Astrocyte of the spinal cord (primary cell): ENCODE results near the gene SEPTIN10.

Source experiments
- DNase-seq: peaks from one replicate; pipeline ENCODE4 v3.0.0; 2011; ENCODE audit warnings: low read depth, low spot score
- H3K4me3 ChIP-seq: 2 replicates; pipeline ENCODE4 v1.5.1; 2011; ENCODE audit warnings: low read depth, mild to moderate bottlenecking, low read length, moderate library complexity
- CTCF ChIP-seq: IDR thresholded peaks from 2 replicates; pipeline ENCODE4 v1.5.1; 2012; ENCODE audit warnings: low read depth, mild to moderate bottlenecking, low read length, inconsistent platforms
- in situ Hi-C: cut with HindIII; loops from 2 replicates; pipeline ENCODE4 v1.10.0; 2017; ENCODE audit warnings: low sequenced_read_pairs

The SEPTIN10 gene

GRCh38 chr2:109601783-109602182, 12.0 kb downstream of the SEPTIN10 start:
- in situ Hi-C loops: no loop called here
- TF ChIP-seq CTCF: no peak
- peak; percentile 22 for DNase-seq
- no peak overlapping the region for H3K4me3 ChIP-seq

- TF ChIP-seq CTCF: no peak
- no peak for DNase-seq
- H3K4me3 ChIP-seq: no peak overlapping the region
- in situ Hi-C loops: no loop called here
Measured at GRCh38 chr2:109597283-109597682, 16.5 kb downstream of the SEPTIN10 start.

GRCh38 chr2:109595644-109596043, 18.1 kb downstream of the SEPTIN10 start:
- no peak for TF ChIP-seq CTCF
- no peak overlapping the region for H3K4me3 ChIP-seq
- in situ Hi-C loops: no loop called here
- DNase-seq: no peak

GRCh38 chr2:109594246-109594885, 19.4 kb downstream of the SEPTIN10 start:
- no peak for TF ChIP-seq CTCF
- no peak overlapping the region for H3K4me3 ChIP-seq
- in situ Hi-C loops: no loop called here
- peak; percentile 34 for DNase-seq

GRCh38 chr2:109592905-109593304, 20.9 kb downstream of the SEPTIN10 start:
- no peak for DNase-seq
- TF ChIP-seq CTCF: no peak
- in situ Hi-C loops: no loop called here
- no peak overlapping the region for H3K4me3 ChIP-seq

GRCh38 chr2:109591206-109591605, 22.6 kb downstream of the SEPTIN10 start:
- no peak overlapping the region for H3K4me3 ChIP-seq
- TF ChIP-seq CTCF: no peak
- in situ Hi-C loops: no loop called here
- DNase-seq: no peak
